Limb (tissue), 2 donors: ENCODE measurements around the gene NFYA.

Experiments used
- DNase-seq, 2 donors: peaks; one replicate each; pipeline ENCODE4 v3.0.0-alpha.2; 2016; ENCODE audit errors: extremely low spot score in 2 of 2

Gene NFYA

GRCh38 chr6:41046084-41046483 lies 26.7 kb upstream of the NFYA start:
- DNase-seq, result no peak

GRCh38 chr6:41047306-41047705 lies 25.5 kb upstream of the NFYA start:
- DNase-seq, result no peak

GRCh38 chr6:41047745-41048732 lies 24.7 kb upstream of the NFYA start:
- DNase-seq, result peak; percentile 11 to 50

- no peak for DNase-seq
These were observed 23.3 kb upstream of the NFYA start for GRCh38 chr6:41049521-41049920.

- DNase-seq, result no peak
These were observed 22.8 kb upstream of the NFYA start for GRCh38 chr6:41049955-41050354.

GRCh38 chr6:41050536-41050935 lies 22.2 kb upstream of the NFYA start:
- DNase-seq, result no peak

- no peak for DNase-seq
These were observed 20.9 kb upstream of the NFYA start for GRCh38 chr6:41051873-41052272.

- peak in 1 of 2 donors; percentile 58 for DNase-seq
These were observed 19.7 kb upstream of the NFYA start, which contains the start of gene APOBEC2 for GRCh38 chr6:41053041-41053440. Gene APOBEC2, plus strand, starts transcription at chr6:41053202. Its CDS starts 146 bp downstream, at chr6:41053348.

- no peak for DNase-seq
These were observed 18.3 kb upstream of the NFYA start for GRCh38 chr6:41054511-41054910.

- no peak for DNase-seq
These were observed 17.6 kb upstream of the NFYA start for GRCh38 chr6:41055149-41055548.

GRCh38 chr6:41056768-41057490 lies 15.8 kb upstream of the NFYA start:
- no peak for DNase-seq

- DNase-seq, result no peak
These were observed 14.0 kb upstream of the NFYA start for GRCh38 chr6:41058783-41059181.

- no peak for DNase-seq
These were observed 13.2 kb upstream of the NFYA start for GRCh38 chr6:41059556-41059955.

GRCh38 chr6:41061196-41061726 lies 11.5 kb upstream of the NFYA start:
- no peak for DNase-seq

- no peak for DNase-seq
These were observed 10.7 kb upstream of the NFYA start for GRCh38 chr6:41062056-41062455.

GRCh38 chr6:41063884-41064285 lies 8.9 kb upstream of the NFYA start:
- DNase-seq, result no peak

GRCh38 chr6:41064841-41065240 lies 7.9 kb upstream of the NFYA start:
- no peak for DNase-seq

GRCh38 chr6:41065550-41066026 lies 7.2 kb upstream of the NFYA start:
- no peak for DNase-seq

GRCh38 chr6:41066867-41067304 lies 5.9 kb upstream of the NFYA start:
- peak; percentile 78 for DNase-seq

GRCh38 chr6:41071501-41071922 lies 1.3 kb upstream of the NFYA start:
- peak in 1 of 2 donors; percentile 86 for DNase-seq

- peak; percentile 100 for DNase-seq
These were observed 595 bp upstream of the NFYA start, which contains the start of gene OARD1 for GRCh38 chr6:41071923-41072835. Gene OARD1, minus strand, starts transcription at chr6:41072356. Its CDS starts 722 bp downstream, at chr6:41071634.
